ENCODE measurements around the gene FRMPD1. TPM values are rescaled to one million over a fixed set of nuclear protein-coding genes. Genes with fewer than 3 reads are reported as not detected.

FRMPD1 gene
- total RNA-seq, 2 donors from 2014 or later = not detected

DNA sequence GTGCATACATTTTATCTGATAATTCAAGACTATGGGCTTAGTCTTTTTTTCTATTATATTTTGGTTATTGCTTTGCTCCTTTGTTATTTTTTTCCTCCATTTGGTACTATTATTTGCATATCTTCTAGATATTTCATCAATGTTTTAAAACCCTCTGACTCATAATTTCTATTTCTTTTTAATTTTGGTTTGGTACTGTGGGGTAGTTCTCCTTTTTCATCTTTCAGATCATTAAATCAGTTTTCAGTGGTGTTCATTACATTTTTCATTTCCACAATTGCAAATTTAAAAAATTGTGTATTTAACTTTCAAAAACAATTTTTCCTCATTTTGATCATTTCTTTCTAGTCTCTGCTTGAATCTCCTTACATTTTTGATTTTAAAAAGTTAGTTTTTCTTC lies 7.5 kb upstream of the FRMPD1 start:
- ATAC-seq (replicated peaks) = no peak

GRCh38 chr9:37645903-37646506 lies 4.7 kb upstream of the FRMPD1 start:
- peaks cover 5% of the 10 kb centered on the region for H3K4me1 Mint-ChIP-seq
- no peak overlapping the region for H3K4me3 Mint-ChIP-seq
- no peak for ATAC-seq (replicated peaks)
- H3K27me3 Mint-ChIP-seq = peaks cover 49% of the 10 kb centered on the region
- H3K27ac Mint-ChIP-seq = no peak overlapping the region
- H3K36me3 Mint-ChIP-seq (ENCODE audit: low read depth) = no peaks in the 10 kb centered on the region
- no peaks in the 10 kb centered on the region for H3K9me3 Mint-ChIP-seq

More for the DNA sequence above, 7.5 kb upstream of the FRMPD1 start:
- Mint-ChIP-seq H3K36me3 (ENCODE audit: low read depth) (no peaks in the 10 kb centered on the region), H3K9me3 (no peaks in the 10 kb centered on the region), H3K27me3 (peaks cover 37% of the 10 kb centered on the region), H3K4me3 (no peak overlapping the region), H3K27ac (no peak overlapping the region), H3K4me1 (no peaks in the 10 kb centered on the region)

GRCh38 chr9:37650299-37650872 lies 368 bp upstream of the FRMPD1 start:
- Mint-ChIP-seq H3K4me1 (peaks cover 5% of the 10 kb centered on the region), H3K9me3 (no peaks in the 10 kb centered on the region), H3K27me3 (peaks cover 47% of the 10 kb centered on the region), H3K36me3 (ENCODE audit: low read depth) (no peaks in the 10 kb centered on the region), H3K27ac (no peak overlapping the region), H3K4me3 (peak overlapping the region; percentile 69)
- no peak for ATAC-seq (replicated peaks)

- no peaks in the 10 kb centered on the region for H3K9me3 Mint-ChIP-seq
- H3K4me3 Mint-ChIP-seq = no peak overlapping the region
- peaks cover 44% of the 10 kb centered on the region for H3K27me3 Mint-ChIP-seq
- H3K27ac Mint-ChIP-seq = no peak overlapping the region
- H3K4me1 Mint-ChIP-seq = peaks cover 5% of the 10 kb centered on the region
- no peak for ATAC-seq (replicated peaks)
- no peaks in the 10 kb centered on the region for H3K36me3 Mint-ChIP-seq (ENCODE audit: low read depth)
Measured at GRCh38 chr9:37652261-37652660, 1.5 kb downstream of the FRMPD1 start.

GRCh38 chr9:37653385-37653784 lies 2.6 kb downstream of the FRMPD1 start:
- ATAC-seq (replicated peaks) = no peak
- no peak overlapping the region for H3K4me3 Mint-ChIP-seq
- H3K9me3 Mint-ChIP-seq = no peaks in the 10 kb centered on the region
- peaks cover 46% of the 10 kb centered on the region for H3K27me3 Mint-ChIP-seq
- no peaks in the 10 kb centered on the region for H3K36me3 Mint-ChIP-seq (ENCODE audit: low read depth)
- H3K4me1 Mint-ChIP-seq = peaks cover 5% of the 10 kb centered on the region
- H3K27ac Mint-ChIP-seq = no peak overlapping the region

DNA sequence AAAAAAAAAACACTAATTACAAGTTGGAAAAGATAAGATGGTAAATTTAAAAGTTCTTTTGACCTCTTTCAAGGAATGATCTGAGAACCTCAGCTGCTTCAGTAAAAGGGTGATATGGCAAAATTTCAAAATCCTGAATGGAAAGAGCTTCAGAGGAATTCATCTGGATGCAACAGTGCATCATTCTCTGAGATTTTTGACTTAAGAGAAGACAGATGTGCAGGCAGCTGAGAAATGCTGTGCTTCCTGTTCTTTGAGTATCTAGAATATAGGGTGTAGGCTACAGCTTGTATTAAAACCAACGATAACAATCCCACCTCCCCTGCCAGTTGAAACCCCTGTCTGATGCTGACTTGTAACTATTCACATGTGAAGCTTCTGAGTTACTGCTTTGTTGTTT lies 6.2 kb downstream of the FRMPD1 start:
- ATAC-seq (replicated peaks) = no peak
- Mint-ChIP-seq H3K27ac (no peak overlapping the region), H3K9me3 (no peaks in the 10 kb centered on the region), H3K27me3 (peaks cover 40% of the 10 kb centered on the region), H3K36me3 (ENCODE audit: low read depth) (no peaks in the 10 kb centered on the region), H3K4me1 (no peaks in the 10 kb centered on the region), H3K4me3 (no peak overlapping the region)

DNA sequence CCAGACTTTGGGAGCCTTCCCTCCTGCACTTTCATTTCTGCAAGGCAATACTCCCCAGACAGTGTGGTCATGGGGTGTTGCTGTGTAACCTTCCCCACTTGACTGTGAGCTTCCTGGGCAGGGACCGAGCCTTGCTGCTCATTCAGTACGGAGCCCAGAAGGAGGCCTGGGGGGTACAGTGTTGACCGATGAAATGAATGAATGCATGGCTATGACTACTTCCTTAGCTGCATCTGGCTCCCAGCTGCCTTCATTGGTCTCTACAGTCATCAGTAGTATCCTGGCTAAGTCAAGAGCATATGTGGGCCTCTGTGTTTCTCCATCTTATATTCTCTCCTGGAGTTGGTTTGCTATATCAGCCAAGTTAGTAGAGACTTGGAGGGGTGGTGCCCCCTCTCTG lies 9.9 kb downstream of the FRMPD1 start:
- H3K4me3 Mint-ChIP-seq = no peak overlapping the region
- H3K27ac Mint-ChIP-seq = no peak overlapping the region
- no peaks in the 10 kb centered on the region for H3K4me1 Mint-ChIP-seq
- H3K9me3 Mint-ChIP-seq = no peaks in the 10 kb centered on the region
- H3K36me3 Mint-ChIP-seq (ENCODE audit: low read depth) = no peaks in the 10 kb centered on the region
- no peak for ATAC-seq (replicated peaks)
- peaks cover 28% of the 10 kb centered on the region for H3K27me3 Mint-ChIP-seq

DNA sequence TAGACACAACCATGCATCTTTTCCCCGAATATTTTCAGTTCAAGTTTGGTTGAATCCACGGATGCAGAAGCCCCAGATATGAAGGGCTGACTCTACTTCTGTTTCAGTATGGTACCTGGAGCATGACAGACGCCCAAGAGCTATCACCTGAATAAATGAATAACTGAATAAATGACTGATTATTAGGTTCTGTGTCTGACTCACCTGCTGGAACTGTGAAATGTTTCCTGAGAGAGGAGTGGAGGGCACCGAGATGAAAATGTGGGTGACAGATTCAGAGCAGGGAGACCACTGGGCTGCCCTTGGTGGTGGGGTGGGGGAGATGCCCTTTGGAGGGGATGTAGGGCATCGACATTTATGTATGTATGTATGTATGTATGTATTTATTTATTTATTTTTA lies 13.2 kb downstream of the FRMPD1 start:
- Mint-ChIP-seq H3K4me1 (no peaks in the 10 kb centered on the region), H3K4me3 (no peak overlapping the region), H3K27me3 (peaks cover 22% of the 10 kb centered on the region), H3K9me3 (no peaks in the 10 kb centered on the region), H3K27ac (no peak overlapping the region), H3K36me3 (ENCODE audit: low read depth) (no peaks in the 10 kb centered on the region)
- ATAC-seq (replicated peaks) = no peak

- H3K27me3 Mint-ChIP-seq = peaks cover 21% of the 10 kb centered on the region
- H3K27ac Mint-ChIP-seq = no peak overlapping the region
- no peaks in the 10 kb centered on the region for H3K36me3 Mint-ChIP-seq (ENCODE audit: low read depth)
- H3K4me3 Mint-ChIP-seq = no peak overlapping the region
- no peaks in the 10 kb centered on the region for H3K9me3 Mint-ChIP-seq
- H3K4me1 Mint-ChIP-seq = no peaks in the 10 kb centered on the region
- ATAC-seq (replicated peaks) = no peak
Measured at GRCh38 chr9:37667706-37668105, 17.0 kb downstream of the FRMPD1 start.

- peaks cover 21% of the 10 kb centered on the region for H3K27me3 Mint-ChIP-seq
Measured at GRCh38 chr9:37668116-37668601, 17.4 kb downstream of the FRMPD1 start.

DNA sequence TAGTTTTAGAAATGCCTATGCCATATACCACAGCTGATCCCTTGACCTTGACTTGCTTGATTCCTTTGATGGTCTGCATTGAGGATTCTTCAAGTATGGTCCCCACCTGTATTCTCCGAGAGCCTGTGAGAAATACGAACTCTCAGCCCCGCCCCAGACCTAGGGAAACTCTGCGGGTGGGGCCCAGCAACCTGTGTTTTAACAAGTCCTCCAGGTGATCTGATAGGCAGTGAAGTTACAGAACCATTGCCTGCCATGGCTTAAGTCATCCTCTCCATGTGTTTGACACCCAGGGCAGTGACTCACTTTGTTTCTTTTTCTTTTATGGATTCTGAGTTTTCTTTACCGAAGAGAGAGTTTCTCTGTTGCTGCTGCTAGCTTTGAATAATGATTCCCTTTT lies 18.5 kb downstream of the FRMPD1 start:
- no peaks in the 10 kb centered on the region for H3K9me3 Mint-ChIP-seq
- no peak overlapping the region for H3K4me3 Mint-ChIP-seq
- H3K4me1 Mint-ChIP-seq = no peaks in the 10 kb centered on the region
- no peak overlapping the region for H3K27ac Mint-ChIP-seq
- ATAC-seq (replicated peaks) = no peak
- H3K36me3 Mint-ChIP-seq (ENCODE audit: low read depth) = no peaks in the 10 kb centered on the region
- peaks cover 20% of the 10 kb centered on the region for H3K27me3 Mint-ChIP-seq

More at GRCh38 chr9:37668116-37668601, 17.4 kb downstream of the FRMPD1 start:
- ATAC-seq (replicated peaks) = no peak
- Mint-ChIP-seq H3K36me3 (ENCODE audit: low read depth) (no peaks in the 10 kb centered on the region), H3K4me3 (no peak overlapping the region), H3K9me3 (no peaks in the 10 kb centered on the region), H3K27ac (no peak overlapping the region), H3K4me1 (no peaks in the 10 kb centered on the region)

GRCh38 chr9:37675661-37676060 lies 24.9 kb downstream of the FRMPD1 start:
- Mint-ChIP-seq H3K4me1 (no peaks in the 10 kb centered on the region), H3K27ac (no peak overlapping the region), H3K9me3 (no peaks in the 10 kb centered on the region), H3K36me3 (ENCODE audit: low read depth) (no peaks in the 10 kb centered on the region), H3K27me3 (peaks cover 21% of the 10 kb centered on the region), H3K4me3 (no peak overlapping the region)
- no peak for ATAC-seq (replicated peaks)

GRCh38 chr9:37676411-37676830 lies 25.7 kb downstream of the FRMPD1 start:
- H3K27ac Mint-ChIP-seq = no peak overlapping the region
- peaks cover 21% of the 10 kb centered on the region for H3K27me3 Mint-ChIP-seq

DNA sequence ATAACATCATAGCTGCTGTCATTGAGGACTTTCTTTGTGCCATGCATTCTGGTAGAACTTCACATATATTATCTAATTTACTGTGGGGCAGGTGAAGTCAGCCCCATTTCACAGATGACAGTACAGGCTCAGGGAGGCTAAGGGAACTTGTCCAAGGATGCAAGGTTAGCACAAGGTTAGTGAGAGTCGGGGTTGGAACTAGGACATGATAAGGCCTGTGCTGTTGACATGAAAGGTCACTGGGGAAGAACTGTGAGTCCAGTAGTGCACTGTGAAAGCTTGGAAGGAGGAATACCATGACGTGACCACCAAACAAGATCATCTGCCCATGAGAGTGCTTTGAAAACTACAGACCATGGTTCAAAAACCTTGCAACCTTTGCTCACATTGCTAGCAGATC lies 26.7 kb downstream of the FRMPD1 start:
- no peak overlapping the region for H3K27ac Mint-ChIP-seq
- H3K4me3 Mint-ChIP-seq = no peak overlapping the region
- peaks cover 29% of the 10 kb centered on the region for H3K27me3 Mint-ChIP-seq
- no peaks in the 10 kb centered on the region for H3K36me3 Mint-ChIP-seq (ENCODE audit: low read depth)
- no peak for ATAC-seq (replicated peaks)
- no peaks in the 10 kb centered on the region for H3K4me1 Mint-ChIP-seq
- no peaks in the 10 kb centered on the region for H3K9me3 Mint-ChIP-seq

More at GRCh38 chr9:37676411-37676830, 25.7 kb downstream of the FRMPD1 start:
- no peak overlapping the region for H3K4me3 Mint-ChIP-seq
- no peaks in the 10 kb centered on the region for H3K9me3 Mint-ChIP-seq
- ATAC-seq (replicated peaks) = no peak
- no peaks in the 10 kb centered on the region for H3K36me3 Mint-ChIP-seq (ENCODE audit: low read depth)
- H3K4me1 Mint-ChIP-seq = no peaks in the 10 kb centered on the region

- Mint-ChIP-seq H3K9me3 (no peaks in the 10 kb centered on the region), H3K4me3 (no peak overlapping the region), H3K4me1 (no peaks in the 10 kb centered on the region), H3K27me3 (peaks cover 40% of the 10 kb centered on the region), H3K27ac (no peak overlapping the region), H3K36me3 (ENCODE audit: low read depth) (no peaks in the 10 kb centered on the region)
- ATAC-seq (replicated peaks) = no peak
Measured at GRCh38 chr9:37678789-37679273, 28.1 kb downstream of the FRMPD1 start.
